Measurements from ENCODE around the gene RHOBTB1.

The RHOBTB1 gene

DNA sequence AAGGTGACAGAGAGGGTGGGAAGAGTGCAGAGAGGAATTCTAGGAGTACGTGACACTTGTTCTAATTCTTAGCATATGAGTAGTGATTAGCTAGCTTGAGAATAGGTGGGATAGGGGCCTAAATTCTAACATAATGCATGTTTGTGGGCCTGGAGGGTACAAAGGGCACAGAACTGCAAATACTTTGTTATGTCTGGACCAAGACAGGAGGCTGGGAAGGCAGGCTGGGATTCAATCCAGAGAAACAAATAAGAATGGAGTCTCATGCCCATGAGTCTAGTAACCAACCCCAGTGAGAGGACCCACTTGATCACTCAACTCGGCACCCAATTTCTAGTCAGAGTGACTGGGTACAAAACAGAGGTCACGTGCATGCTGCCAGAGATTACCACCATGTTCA, 40.9 kb downstream of the RHOBTB1 start:
- FAIRE-seq = no peak

DNA sequence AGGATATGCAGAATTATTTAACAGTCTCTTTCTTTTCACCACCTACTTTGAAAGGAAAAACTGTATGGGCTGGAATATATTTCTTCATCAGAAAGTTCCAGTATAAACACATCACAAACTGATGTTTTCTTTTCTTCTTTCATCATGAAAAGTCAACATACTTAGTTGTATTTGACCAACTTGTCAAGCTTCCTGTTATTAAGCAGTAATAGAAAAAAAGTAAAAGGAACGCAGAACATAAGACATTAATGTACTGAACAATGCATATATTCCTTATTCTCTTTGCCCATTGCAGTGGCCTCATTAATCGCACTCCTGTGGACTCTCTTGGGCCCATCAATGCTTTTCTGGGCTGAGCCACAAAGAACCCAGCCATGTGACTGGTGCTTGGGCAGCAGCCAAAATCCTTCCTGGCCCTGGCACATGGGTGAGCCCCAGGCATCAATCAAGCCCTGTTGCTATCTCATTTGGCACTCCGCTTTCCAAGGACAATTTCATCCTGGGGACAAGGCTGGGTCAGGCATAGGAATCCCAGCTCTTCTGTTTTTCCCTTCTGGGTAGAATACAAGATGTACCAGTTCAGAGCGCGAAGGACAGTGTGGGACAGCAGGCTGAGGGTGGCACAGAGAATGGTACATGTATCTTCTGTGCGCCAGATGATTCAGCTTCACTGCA, 42.3 kb downstream of the RHOBTB1 start:
- no peak for FAIRE-seq

DNA sequence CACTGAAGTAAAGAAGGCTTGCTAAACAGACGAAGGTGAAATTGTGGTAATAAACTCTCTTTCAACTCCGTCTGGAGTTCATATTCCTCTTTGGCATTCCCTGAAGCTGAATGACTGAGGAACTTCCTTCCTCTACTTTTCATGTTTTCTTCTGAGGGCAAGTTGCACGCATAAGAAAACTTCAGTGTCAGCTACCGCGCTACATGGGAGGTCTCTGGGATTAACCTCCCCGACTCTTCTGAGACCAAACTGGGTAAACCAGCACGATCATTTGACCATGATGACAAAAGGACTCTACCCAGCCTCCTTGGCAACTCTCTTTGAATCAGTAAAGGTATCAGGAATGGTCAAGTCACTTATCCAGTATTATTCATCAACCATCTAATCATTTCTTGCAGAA, 44.7 kb downstream of the RHOBTB1 start:
- no peak for FAIRE-seq

DNA sequence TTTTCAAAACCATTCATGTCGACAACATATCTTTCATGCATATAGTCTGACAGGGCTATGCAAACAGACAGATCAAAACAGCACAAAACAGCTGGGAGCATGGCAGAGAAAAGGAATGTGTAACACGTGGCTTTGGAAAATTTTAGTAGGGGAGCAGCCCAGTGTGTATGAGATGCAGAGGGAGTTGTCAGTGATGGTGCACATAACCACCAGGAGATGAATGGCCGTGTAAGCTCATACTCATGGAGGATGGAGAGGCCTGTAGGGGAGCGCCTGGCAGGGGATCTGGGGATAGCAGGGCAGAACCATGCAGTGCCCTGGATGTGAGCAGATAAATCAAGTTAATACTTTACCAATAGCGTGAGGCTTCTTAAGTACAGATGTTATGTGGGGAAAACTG, 45.7 kb downstream of the RHOBTB1 start:
- FAIRE-seq = no peak

- peak; percentile 89 for FAIRE-seq
These were observed 47.2 kb downstream of the RHOBTB1 start for GRCh38 chr10:60896810-60897209.

DNA sequence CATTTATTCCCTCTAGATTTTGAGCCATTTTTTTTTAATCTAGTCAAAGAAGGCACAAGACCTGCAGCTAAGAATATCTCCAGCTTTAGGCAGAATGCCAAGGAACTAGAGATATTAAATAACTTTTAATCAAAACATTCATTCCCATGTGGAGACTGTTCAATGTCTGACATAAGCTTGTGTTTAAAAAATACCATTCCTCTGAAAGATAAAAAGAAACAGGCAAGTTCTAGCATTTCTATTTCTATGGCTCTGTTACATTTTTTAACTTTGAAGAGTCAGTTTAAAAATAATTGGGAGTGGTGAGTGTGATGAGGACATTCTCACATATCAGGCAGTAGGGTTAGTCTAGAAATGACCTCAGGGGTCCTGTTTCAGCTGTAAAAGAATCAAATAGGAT, 48.0 kb downstream of the RHOBTB1 start:
- peak; percentile 96 for FAIRE-seq

DNA sequence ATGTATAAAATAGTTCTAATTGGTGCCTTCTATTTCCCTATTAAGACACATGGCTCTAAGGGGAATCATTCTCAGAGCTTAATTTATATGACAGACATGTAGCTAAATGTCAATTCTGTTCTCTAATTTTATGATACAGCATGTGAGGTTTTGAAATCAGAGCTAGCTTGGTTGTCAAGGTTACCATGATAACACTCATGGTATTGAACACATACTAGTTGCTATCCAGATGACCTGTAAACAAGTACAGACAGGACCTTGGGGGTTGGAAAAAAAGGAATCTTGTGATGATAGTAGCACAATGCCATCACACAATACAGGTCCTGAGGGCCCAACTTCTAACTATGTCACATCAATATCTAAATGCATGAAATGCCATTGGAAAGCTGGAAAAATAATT, 49.2 kb downstream of the RHOBTB1 start:
- no peak for FAIRE-seq

DNA sequence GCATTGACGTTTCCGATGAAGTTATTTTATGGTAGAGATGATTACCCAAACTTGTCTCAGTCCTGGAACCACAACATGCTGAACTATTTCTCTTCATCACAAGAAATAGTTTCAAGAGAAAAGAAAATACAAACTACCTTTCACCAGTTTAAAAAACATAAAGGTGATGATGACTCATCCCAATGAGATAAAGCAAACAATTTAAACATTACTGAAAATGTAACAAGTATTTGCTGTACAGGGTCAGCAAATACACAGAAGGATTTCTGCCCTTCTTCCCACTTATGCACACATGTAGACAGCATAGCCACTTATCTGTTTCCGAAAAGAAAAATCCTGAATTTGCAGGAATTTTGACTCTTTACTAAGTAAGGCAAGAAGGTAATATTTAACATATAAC, 50.8 kb downstream of the RHOBTB1 start:
- FAIRE-seq = no peak

DNA sequence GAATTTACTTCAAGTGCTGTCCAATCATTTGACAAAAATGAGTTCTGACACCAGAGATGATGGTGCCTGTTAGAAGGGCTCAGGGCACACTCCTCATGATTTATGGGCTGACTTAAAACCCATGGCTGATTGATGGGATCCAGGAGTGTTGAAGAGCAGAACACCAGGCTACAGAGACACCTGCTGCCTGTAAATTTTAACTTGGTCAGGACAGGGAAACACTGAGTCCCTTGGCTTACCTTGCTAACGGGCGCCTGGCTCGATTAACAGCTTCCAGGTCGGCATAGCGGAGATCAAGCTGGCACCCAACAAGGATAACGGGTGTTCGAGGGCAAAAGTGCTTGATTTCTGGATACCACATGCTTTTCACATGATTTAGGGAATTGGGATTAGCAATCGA, 51.4 kb downstream of the RHOBTB1 start:
- no peak for FAIRE-seq

DNA sequence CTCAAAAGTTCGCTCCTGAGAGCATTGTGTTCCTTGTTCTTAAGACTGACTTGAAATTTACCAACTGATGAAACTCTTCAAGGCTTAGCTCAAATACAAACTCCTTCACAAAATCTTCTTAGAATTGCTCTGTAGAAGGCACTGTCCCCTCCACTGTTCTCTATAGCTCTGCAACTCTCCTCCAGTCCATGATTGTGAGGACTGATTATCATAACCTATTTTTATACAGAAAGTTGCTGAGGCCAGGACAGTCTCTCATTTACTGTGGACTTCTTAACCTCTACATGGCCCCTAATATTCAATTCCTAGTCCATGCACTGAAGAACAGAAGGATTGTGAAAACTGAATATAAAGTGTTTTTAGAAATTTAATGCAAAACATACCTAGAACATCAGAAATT, 53.2 kb downstream of the RHOBTB1 start:
- no peak for FAIRE-seq

- FAIRE-seq = no peak
These were observed 60.8 kb downstream of the RHOBTB1 start for GRCh38 chr10:60883187-60883586.

DNA sequence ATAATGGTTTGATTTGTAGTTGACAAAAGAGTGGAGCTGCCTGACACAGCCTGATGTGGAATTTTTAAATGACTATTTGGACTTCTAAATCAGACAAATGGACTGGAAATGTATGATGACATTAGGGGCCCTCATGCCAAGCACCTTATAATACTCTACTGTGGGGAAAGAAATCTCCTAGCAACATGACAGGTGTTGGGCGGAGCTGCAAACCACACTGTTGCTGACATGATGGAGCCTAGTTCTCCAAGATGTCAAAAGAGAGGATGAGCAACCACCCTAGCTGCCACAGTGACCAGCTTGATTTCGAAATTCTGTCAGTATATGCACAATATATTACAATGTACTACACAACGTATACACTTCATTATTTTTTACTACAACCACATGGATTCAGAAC, 65.8 kb downstream of the RHOBTB1 start:
- no peak for FAIRE-seq

GRCh38 chr10:60877777-60878120, 66.2 kb downstream of the RHOBTB1 start:
- FAIRE-seq = no peak

GRCh38 chr10:60877061-60877776, 66.8 kb downstream of the RHOBTB1 start:
- FAIRE-seq = no peak

DNA sequence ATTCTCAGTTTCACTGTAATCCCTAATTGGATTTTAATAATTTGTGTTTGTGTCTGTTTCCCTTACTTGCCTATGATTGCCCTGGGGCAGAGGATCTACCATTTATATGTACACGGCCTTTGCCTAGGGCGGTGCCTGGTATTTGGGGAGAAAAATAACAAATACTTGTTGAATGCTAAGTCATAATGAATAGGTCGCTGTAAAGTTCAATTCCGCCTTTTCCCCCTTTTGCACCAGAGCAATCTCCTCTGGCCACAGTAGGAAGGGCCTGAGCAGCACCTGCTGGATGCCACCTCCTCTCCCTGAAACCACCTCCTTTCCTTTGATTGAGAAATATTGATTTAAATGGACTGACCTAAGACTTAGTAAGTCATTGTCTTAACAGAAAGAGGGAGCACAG, 70.2 kb downstream of the RHOBTB1 start:
- no peak for FAIRE-seq

- FAIRE-seq = no peak
These were observed 71.5 kb downstream of the RHOBTB1 start for GRCh38 chr10:60872451-60872850.

GRCh38 chr10:60871215-60871614, 72.8 kb downstream of the RHOBTB1 start:
- FAIRE-seq = no peak

GRCh38 chr10:60870803-60871202, 73.2 kb downstream of the RHOBTB1 start:
- FAIRE-seq = no peak

DNA sequence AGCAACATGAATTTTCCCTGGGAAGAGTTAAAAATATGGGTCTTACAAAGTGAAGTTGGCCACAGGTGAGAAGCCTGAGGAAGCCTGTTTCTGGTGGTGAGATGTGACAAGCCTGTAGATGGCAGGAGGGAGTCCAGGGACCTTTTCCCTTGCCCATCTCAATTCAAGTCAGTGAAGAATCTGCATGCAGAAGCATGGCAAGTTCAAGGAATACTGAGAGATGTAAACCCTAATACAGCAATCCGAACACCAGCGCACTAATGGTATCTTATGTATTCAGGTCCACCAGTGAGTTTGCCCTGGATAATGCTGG, 73.6 kb downstream of the RHOBTB1 start:
- FAIRE-seq = no peak

- FAIRE-seq = no peak
These were observed 74.2 kb downstream of the RHOBTB1 start for GRCh38 chr10:60869652-60870415.

DNA sequence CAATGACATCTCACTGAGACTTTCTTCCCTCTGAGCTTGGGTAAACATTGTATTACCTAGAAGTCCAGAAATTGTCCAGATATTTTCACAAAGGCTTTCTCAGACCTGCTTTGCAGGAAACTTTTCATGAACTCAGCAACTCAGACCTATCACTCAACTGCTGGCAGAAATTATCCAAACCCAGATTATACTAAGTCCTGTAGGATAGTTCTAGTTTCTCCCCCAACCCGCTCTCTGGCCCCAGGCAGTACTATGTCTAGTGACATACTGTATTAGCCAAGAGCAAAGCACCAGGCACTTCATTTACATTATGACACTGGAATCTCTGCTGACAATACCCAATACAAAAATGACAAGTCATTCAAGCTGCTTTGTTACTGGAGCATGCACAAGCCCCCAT, 75.0 kb downstream of the RHOBTB1 start:
- FAIRE-seq = no peak

GRCh38 chr10:60865198-60865783, 78.7 kb downstream of the RHOBTB1 start:
- FAIRE-seq = no peak

GRCh38 chr10:60863796-60864195, 80.2 kb downstream of the RHOBTB1 start:
- FAIRE-seq = no peak

DNA sequence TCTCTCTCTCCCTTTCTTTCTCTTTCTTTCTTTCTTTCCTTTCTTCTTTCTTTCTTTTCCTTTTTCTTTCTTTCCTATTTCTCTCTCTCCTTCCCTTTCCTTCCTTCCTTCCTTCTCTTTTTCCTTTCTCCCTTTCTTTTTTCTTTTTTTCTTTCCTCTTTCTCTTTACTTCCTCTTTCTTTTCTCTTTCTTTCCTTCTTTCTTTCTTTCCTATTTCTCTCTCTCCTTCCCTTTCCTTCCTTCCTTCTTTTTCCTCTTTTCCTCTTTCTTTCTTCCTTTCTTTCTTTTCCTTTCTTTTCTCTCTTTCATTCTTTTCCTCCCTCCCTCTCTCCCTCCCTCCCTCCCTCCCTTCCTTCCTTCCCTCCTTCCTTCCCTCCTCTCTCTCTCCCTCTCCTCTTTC, 81.5 kb downstream of the RHOBTB1 start:
- FAIRE-seq = no peak

Data from endometrium (tissue), 2 donors.